HG02840 (cell line): ENCODE measurements around the gene PADI2.

Experiments used
- ATAC-seq: cut with Tn5 transposase; IDR thresholded peaks from one replicate; pipeline ENCODE4 v1.9.1; 2021; ENCODE audit warnings: mild to moderate bottlenecking, moderate library complexity, moderate number of reproducible peaks; ENCODE audit not compliant: unreplicated experiment, low FRiP score

The PADI2 gene

GRCh38 chr1:17141441-17142197 is 22.4 kb upstream of the PADI2 start:
- no peak for ATAC-seq

GRCh38 chr1:17140279-17140678 is 21.0 kb upstream of the PADI2 start:
- ATAC-seq = no peak

- ATAC-seq = no peak
Measured at GRCh38 chr1:17139637-17140036, 20.4 kb upstream of the PADI2 start.

- ATAC-seq = no peak
Measured at GRCh38 chr1:17137441-17137840, 18.2 kb upstream of the PADI2 start.

DNA sequence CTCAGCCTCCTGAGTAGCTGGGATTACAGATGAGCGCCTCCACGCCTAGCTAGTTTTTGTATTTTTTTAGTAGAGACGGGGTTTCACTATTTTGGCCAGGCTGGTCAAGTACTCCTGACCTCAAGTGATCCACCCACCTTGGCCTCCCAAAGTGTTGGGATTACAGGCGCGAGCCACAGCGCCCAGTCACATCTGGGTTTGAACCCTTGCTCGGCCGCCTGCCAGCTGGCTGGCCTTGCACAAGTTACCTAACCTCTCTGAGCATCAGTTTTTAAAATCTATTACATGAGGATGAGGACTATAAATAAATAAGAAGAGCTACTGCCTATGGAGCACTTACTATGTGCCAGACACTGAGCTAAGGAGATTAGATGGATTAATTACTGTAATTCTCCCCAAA is 17.7 kb upstream of the PADI2 start:
- ATAC-seq = no peak

DNA sequence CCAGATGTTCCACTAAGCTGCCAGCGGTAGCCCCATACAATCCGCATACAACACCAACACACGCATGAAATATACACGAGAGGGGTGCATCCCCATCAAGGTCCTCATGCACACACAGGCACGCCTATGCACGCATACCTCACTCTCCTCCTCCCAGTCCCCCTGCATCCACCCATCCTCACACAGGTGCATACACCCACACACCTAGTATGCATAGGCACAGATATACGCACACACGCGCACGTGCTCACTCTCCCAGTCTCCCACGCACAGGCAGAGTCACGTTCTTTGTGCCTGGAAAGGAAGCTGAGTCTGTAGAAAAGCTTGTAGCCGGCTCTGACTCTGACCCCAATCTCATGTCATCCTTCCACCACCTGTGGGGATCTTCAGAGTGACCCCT is 16.9 kb upstream of the PADI2 start:
- ATAC-seq = no peak

- no peak for ATAC-seq
Measured at GRCh38 chr1:17135530-17135929, 16.3 kb upstream of the PADI2 start.

DNA sequence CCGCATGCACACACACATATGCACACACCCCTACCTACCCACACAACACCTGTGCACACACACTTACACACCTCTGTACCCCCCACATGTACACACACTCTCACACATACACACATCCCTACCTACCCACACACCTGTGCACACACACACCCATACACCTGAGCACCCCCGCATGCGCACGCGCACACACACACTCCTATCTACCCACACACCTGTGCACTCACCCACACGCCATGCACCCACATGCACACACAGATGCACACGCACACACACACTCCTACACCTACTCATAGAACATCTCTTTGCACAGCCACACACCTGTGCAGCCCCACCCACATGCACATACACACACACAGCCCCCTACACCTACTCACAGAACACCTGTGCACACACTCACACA is 15.5 kb upstream of the PADI2 start:
- ATAC-seq = no peak

DNA sequence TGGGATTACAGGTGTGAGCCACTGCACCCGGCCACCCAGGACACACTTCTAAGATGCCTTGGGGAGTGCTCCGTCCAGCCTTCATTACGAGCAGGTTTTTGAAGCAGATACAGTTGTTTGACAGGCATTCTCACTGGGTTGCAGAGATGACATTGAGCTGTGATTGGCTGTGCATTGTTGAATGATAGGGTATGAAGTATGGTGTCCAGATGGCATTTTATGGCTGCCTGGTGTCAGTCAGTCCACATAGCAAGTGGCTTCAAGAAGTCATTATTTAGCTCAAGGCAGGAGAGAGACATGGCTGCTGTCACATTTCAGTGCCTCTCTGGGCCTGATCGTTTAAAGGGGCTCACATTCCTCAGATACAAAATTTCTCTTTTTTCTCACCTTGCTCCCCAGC is 14.8 kb upstream of the PADI2 start:
- no peak for ATAC-seq

- ATAC-seq = no peak
Measured at GRCh38 chr1:17130138-17130635, 10.9 kb upstream of the PADI2 start.

DNA sequence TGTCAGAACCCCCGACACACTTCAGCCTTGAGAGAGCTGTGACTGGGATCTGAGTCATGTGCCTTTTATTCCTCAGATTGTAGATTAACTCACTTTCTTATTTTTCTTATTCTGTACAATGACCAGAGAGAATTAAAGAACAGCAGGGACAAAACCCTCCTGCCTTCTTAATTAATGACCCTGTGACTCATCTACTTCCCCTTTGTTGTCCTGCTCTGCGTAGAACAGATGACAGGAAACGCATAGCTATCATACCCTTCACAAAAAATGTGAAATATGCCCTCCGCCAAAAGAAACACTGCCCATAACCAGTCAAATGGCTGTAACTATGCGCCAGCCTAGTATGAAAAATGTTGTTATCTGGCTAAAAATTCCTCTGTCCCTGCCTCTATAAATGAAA is 9.1 kb upstream of the PADI2 start:
- ATAC-seq = no peak

- no peak for ATAC-seq
Measured at GRCh38 chr1:17125756-17126237, 6.5 kb upstream of the PADI2 start.

DNA sequence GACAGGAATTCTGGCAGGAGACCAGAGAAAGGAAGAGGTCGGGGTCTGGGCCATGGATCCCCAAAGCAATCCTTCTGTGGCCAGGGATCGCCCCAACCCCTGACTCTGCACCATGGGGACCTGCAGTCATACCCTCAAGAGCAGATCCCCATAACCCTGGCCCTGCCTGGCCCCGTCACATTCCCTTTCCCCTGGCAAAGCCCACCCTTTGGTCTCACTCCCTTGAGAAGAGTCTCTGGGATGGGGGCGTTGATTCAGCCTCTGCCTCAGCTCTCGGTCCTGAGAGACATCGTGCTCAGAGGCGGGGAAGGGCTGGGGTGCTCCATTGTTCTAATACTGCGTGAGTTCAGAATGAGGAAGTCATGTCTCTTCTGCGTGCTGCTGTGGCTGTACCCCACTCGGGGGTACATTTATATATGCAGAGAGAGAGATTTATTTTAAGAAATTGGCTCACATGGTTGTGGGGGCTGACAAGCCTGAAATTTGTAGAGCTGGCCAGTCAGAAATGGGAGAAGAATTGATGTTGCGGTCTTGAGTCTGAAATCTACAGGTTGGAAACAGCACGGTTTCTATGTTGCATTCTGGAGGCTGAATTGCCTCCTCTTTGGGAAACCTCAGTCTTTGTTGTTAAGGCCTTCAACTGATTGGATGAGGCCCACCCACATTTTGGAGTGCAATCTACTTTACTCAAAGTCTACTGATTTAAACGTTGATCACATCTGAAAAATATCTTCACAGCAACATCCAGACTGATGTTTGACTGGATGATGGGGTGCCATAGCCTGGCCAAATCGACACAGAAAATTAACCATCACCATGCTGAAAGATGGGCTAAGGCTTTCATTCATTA is 4.2 kb upstream of the PADI2 start:
- ATAC-seq = no peak

- no peak for ATAC-seq
Measured at GRCh38 chr1:17122521-17123164, 3.4 kb upstream of the PADI2 start.

- no peak for ATAC-seq
Measured at GRCh38 chr1:17121881-17122280, 2.6 kb upstream of the PADI2 start.

- no peak for ATAC-seq
Measured at GRCh38 chr1:17120962-17121837, 1.9 kb upstream of the PADI2 start.

DNA sequence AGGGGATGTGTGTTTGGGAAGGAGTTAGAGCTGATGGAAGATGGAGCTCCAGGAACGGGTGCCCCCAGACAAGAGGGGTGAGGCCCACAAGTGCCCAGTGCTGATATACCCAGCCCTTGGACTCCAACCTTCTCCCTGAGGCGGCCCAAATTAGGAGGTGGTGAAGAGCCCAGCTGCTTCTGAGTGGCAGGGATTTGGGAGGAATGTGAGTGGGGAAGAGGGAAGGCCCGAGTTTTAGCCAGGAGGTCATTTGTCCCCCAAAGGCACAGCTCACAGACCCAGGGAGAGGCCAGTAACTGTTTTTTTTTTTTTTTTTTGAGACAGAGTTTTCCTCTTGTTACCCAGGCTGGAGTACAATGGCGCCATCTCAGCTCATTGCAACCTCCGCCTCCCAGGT is 1.2 kb upstream of the PADI2 start:
- no peak for ATAC-seq

GRCh38 chr1:17119773-17120480 is 676 bp upstream of the PADI2 start:
- ATAC-seq = no peak

GRCh38 chr1:17118706-17119075 is 560 bp downstream of the PADI2 start:
- ATAC-seq = no peak

- no peak for ATAC-seq
Measured at GRCh38 chr1:17118268-17118667, 983 bp downstream of the PADI2 start.
